Melanocyte of skin (primary cell): ENCODE results near the gene ADAM22. TPM values are rescaled to one million over a fixed set of nuclear protein-coding genes. Genes with fewer than 3 reads are reported as not detected.

Experiments used
- total RNA-seq, 2 donors: library from RNA; depleted of rRNA; stranded (reverse); fragments of >200 nt; gene quantifications; 2 replicates each; pipeline ENCODE4 v1.2.3, GENCODE V29; 2012

Gene ADAM22, protein sequence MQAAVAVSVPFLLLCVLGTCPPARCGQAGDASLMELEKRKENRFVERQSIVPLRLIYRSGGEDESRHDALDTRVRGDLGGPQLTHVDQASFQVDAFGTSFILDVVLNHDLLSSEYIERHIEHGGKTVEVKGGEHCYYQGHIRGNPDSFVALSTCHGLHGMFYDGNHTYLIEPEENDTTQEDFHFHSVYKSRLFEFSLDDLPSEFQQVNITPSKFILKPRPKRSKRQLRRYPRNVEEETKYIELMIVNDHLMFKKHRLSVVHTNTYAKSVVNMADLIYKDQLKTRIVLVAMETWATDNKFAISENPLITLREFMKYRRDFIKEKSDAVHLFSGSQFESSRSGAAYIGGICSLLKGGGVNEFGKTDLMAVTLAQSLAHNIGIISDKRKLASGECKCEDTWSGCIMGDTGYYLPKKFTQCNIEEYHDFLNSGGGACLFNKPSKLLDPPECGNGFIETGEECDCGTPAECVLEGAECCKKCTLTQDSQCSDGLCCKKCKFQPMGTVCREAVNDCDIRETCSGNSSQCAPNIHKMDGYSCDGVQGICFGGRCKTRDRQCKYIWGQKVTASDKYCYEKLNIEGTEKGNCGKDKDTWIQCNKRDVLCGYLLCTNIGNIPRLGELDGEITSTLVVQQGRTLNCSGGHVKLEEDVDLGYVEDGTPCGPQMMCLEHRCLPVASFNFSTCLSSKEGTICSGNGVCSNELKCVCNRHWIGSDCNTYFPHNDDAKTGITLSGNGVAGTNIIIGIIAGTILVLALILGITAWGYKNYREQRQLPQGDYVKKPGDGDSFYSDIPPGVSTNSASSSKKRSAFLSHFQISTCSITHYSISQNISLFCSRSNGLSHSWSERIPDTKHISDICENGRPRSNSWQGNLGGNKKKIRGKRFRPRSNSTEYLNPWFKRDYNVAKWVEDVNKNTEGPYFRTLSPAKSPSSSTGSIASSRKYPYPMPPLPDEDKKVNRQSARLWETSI
- total RNA-seq: 1 to 10 TPM; 1.7 to 3.3 TPM

GRCh38 chr7:87933953-87934698 is at the start of gene ADAM22:
TSS of gene ADAM22 (plus strand) at chr7:87934251. CDS start at chr7:87934466, 215 bp downstream.

DNA sequence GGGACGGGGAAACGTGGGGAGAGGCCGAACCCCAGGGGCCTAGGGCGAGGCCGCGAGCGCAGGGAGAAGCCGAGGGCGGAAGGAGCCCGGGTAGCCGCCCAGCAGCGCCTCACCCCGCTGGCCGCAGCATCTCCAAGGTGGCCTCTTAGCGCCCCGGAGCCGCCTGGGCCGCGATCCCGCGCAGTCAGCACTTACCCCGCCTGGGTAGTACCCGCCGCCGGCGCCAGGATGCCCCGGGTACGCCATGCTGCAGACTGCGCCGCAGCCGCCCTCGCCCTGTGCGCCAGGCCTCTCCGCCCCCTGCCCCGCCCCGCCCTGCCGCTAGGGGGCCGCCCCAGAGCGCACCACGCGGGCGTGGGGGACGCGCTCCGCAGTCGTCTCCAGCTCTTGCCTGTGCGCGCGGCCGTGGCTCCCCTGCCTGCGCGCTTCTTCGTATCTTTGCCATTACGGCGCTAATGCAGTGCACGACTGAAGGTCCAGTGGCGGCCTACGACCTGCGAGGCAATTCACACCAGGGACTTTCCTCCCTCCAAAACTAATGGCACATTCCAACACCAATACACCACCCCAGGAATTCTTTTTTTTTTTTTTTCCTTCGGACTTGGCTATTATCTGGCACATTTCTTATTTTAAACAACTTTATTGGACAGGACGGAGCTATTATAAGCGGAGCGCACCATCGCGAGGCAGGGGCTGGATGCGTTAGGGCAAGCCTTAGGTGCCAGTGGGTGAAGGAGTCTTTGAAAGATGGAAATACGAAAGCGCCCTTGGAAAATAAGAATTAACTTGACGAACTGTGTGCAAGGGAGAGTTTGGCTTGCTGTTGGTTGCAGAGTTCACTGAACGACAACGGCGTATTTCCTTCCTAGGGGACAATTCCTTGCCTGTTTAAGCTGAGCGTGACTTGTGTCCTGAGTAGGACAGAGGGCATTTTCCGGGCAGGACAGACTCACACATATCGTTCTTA is 286.0 kb downstream of the ADAM22 start, which contains the start of gene SRI:
Gene SRI (minus strand): TSS at position 258 of the 967 bp plus-strand sequence. CDS start 12 bp downstream, at position 246.

Other genes with a start within 250 kb of the ADAM22 start
- gene SLC25A40, start 57.9 kb upstream of the ADAM22 start, total RNA-seq: 10 to 100 TPM; 12.0 to 14.3 TPM
- gene DBF4, start 57.8 kb upstream of the ADAM22 start, total RNA-seq: 10 to 100 TPM; 25.1 to 42.6 TPM